HL-60 (cell line): ENCODE data around the gene ZNF70.

Experiments used
- DNase-seq, 2 experiments: peaks; one replicate each; pipeline ENCODE4 v3.0.0-alpha.2; 2010 to 2020; ENCODE audit warnings: low read depth in 1 of 2, low spot score in 1 of 2
- H3K27ac ChIP-seq: fragments of 250-450 bp; sonication (Bioruptor Pico); replicated peaks from 2 replicates; pipeline ENCODE4 v1.5.1; 2020; ENCODE audit warnings: mild to moderate bottlenecking, moderate library complexity
- H3K27me3 ChIP-seq: fragments of 250-450 bp; sonication (Bioruptor Pico); 2 replicates; pipeline ENCODE4 v1.5.1; 2021; ENCODE audit warnings: mild to moderate bottlenecking, moderate library complexity; ENCODE audit not compliant: insufficient read depth, poor library complexity, severe bottlenecking
- H3K4me3 ChIP-seq: replicated peaks from 2 replicates; pipeline ENCODE4 v1.5.1; 2011; ENCODE audit warnings: mild to moderate bottlenecking, control low read depth, low read length; ENCODE audit not compliant: insufficient read depth
- GABPA ChIP-seq: IDR thresholded peaks from 2 replicates; pipeline ENCODE4 v1.6.1; 2012; ENCODE audit warnings: low read depth
- POLR2AphosphoS5 ChIP-seq: IDR thresholded peaks from 2 replicates; pipeline ENCODE4 v1.6.1; 2012; ENCODE audit warnings: low read depth
- SPI1 ChIP-seq: IDR thresholded peaks from 2 replicates; pipeline ENCODE4 v1.6.1; 2012; ENCODE audit warnings: low read depth, mild to moderate bottlenecking, borderline replicate concordance
- TF ChIP-seq, protein P1 (sequence below): IDR thresholded peaks from 2 replicates; pipeline ENCODE4 v1.6.1; 2012; ENCODE audit warnings: low read depth; ENCODE audit not compliant: insufficient replicate concordance
- TF ChIP-seq, protein P2 (sequence below): IDR thresholded peaks from one replicate; pipeline ENCODE4 v1.5.1; 2011; ENCODE audit warnings: low read length, control low read depth, inconsistent platforms; ENCODE audit not compliant: insufficient read depth

Gene ZNF70

DNA sequence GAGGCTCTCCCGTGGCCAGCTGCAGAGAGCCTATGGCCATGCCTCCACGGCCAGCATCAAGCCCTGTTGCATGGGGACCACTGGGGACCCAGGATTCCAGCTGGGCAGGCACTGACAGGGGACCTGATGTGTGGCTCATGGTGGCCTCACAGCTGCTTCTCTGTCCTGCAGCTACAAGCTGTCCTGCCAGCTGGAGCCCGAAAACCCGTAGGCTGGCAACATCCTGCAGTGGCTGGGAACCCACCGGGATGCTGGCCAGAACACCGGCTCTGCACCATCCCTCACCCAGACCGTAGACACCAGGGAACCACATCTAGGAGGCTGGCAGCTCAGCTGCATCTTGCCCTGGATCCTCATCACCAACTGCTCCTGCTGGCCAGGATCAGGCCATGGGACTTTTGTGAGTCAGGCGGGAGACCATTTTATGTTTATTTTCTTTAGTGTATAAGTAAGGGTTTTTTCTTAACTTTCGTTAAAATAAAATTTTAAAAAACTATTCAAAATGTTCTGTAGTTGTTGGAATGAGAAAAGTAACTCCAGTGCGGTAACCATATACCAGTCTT, 52.2 kb downstream of the ZNF70 start:
- H3K27me3 ChIP-seq, result no peaks in the 10 kb centered on the region

DNA sequence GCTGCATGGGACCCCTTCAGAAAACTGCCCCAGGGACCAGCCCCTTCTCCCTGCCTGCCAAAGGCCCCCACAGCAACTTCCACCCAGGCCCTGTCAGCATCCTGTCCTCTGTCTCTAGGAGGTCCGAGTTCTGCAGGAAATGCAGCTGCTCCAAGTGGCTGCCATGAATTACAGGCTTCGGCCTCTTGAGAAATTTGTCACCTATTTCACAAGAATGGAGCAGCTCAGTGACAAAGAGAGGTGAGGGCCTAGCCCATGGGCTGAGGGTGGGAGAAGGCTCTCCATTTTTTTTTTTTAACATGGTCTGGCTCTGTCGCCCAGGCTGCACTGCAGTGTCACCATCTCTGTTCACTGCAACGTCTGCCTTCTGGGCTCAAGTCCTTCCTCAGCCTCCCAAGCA, 52.8 kb downstream of the ZNF70 start:
- Histone ChIP-seq H3K27ac (peak overlapping the region; percentile 94), H3K4me3 (no peak overlapping the region), H3K27me3 (no peaks in the 10 kb centered on the region)
- peak in 1 of 2 experiments; percentile 71 for DNase-seq
- TF ChIP-seq GABPA (no peak), SPI1 (no peak), POLR2AphosphoS5 (no peak)
- TF ChIP-seq, protein P1, sequence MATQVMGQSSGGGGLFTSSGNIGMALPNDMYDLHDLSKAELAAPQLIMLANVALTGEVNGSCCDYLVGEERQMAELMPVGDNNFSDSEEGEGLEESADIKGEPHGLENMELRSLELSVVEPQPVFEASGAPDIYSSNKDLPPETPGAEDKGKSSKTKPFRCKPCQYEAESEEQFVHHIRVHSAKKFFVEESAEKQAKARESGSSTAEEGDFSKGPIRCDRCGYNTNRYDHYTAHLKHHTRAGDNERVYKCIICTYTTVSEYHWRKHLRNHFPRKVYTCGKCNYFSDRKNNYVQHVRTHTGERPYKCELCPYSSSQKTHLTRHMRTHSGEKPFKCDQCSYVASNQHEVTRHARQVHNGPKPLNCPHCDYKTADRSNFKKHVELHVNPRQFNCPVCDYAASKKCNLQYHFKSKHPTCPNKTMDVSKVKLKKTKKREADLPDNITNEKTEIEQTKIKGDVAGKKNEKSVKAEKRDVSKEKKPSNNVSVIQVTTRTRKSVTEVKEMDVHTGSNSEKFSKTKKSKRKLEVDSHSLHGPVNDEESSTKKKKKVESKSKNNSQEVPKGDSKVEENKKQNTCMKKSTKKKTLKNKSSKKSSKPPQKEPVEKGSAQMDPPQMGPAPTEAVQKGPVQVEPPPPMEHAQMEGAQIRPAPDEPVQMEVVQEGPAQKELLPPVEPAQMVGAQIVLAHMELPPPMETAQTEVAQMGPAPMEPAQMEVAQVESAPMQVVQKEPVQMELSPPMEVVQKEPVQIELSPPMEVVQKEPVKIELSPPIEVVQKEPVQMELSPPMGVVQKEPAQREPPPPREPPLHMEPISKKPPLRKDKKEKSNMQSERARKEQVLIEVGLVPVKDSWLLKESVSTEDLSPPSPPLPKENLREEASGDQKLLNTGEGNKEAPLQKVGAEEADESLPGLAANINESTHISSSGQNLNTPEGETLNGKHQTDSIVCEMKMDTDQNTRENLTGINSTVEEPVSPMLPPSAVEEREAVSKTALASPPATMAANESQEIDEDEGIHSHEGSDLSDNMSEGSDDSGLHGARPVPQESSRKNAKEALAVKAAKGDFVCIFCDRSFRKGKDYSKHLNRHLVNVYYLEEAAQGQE, result no peak
- TF ChIP-seq, protein P2, sequence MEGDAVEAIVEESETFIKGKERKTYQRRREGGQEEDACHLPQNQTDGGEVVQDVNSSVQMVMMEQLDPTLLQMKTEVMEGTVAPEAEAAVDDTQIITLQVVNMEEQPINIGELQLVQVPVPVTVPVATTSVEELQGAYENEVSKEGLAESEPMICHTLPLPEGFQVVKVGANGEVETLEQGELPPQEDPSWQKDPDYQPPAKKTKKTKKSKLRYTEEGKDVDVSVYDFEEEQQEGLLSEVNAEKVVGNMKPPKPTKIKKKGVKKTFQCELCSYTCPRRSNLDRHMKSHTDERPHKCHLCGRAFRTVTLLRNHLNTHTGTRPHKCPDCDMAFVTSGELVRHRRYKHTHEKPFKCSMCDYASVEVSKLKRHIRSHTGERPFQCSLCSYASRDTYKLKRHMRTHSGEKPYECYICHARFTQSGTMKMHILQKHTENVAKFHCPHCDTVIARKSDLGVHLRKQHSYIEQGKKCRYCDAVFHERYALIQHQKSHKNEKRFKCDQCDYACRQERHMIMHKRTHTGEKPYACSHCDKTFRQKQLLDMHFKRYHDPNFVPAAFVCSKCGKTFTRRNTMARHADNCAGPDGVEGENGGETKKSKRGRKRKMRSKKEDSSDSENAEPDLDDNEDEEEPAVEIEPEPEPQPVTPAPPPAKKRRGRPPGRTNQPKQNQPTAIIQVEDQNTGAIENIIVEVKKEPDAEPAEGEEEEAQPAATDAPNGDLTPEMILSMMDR, result no peak

More for the DNA sequence above, 52.2 kb downstream of the ZNF70 start:
- DNase-seq, result no peak
- no peak for TF ChIP-seq POLR2AphosphoS5
- TF ChIP-seq, protein P1, result no peak
- TF ChIP-seq SPI1, result no peak
- H3K4me3 ChIP-seq, result no peak overlapping the region
- H3K27ac ChIP-seq, result peak overlapping the region; percentile 94

DNA sequence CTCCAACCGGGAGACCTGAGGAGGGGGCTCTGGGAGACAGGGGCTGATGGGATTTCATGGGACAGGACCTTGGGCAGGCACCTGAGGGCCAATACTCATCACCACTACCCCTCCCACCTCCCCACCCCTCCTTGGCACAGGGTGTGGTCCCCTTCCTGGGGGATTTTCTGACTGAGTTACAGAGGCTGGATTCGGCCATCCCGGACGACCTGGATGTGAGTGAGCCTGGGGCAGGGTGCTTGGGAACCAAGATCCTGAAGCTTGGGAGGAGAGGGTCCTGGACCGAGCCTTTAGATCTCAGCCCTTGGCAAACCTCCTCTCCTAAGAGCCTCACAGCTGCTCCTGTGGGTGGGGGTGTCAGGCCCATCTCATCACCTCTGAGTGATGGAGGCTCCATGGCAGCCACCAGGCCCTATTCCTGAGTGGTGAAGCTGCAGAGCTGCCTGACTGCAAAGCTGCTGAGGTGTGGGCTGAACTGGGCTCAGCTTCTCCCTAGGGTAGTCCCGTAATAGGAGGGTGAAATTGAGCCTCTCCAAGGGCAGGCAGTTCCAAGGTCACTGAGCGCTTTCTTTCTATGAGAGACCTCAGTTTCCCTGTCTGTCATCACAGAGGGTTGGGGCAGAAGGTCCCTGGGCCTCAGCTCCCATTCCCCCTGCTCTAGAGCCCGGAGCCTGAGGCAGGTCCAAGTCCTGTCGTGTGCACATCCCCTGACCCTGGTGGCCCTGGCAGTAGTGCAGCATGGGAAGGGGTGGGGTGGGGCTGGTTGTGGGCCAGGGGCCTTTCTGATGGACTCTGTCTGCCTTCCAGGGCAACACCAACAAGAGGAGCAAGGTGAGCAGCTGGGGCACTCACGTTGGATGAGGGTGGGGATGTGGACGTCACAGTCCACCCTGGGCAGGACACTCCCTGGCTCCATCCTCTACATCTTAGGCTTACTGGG, 53.6 kb downstream of the ZNF70 start:
- no peak for DNase-seq
- H3K27ac ChIP-seq, result peak overlapping the region; percentile 94
- no peaks in the 10 kb centered on the region for H3K27me3 ChIP-seq
- H3K4me3 ChIP-seq, result peak overlapping the region; percentile 15
- no peak for TF ChIP-seq POLR2AphosphoS5
- TF ChIP-seq, protein P1, result no peak

DNA sequence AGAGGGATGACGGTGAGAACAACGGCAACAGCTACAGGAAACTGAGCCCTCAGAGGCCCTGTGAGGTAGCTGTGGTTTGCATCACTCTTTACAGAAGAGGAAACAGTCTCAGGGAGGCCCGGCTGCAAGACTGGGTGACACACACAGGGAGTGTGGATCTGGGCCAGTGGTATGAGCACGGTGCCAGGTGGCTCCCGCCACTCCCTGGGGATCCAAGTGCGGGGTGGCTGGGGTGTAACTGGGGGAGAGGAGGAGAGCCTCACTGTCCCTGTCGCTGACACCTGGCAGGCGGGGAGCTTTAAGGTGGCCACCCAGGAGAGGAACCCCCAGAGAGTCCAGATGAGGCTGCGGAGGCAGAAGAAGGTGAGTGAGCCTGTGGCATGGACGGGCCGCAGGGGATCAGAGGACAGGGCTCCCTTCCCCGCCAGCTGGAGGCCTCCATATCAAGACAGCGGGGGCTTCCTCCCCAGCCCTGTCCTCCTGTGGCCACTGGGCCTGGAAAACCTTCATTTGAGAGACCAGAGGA, 54.5 kb downstream of the ZNF70 start:
- Histone ChIP-seq H3K27ac (peak overlapping the region; percentile 94), H3K27me3 (no peaks in the 10 kb centered on the region), H3K4me3 (peak overlapping the region; percentile 15)
- peak; percentile 26; the same call in 1 of the 2 replicates for TF ChIP-seq SPI1
- peak; percentile 87 for TF ChIP-seq POLR2AphosphoS5
- TF ChIP-seq GABPA, result peak; percentile 74
- TF ChIP-seq, protein P1, result peak; percentile 58
- TF ChIP-seq, protein P2, result no peak
- DNase-seq, result peak; percentile 80 to 96
